Mucosa of descending colon (tissue), 3 donors: ENCODE data around the gene NKD1. TPM values are rescaled to one million over a fixed set of nuclear protein-coding genes. Genes with fewer than 3 reads are reported as not detected.

Experiments used
- ATAC-seq: fragments of 200-7000 bp; cut with Tn5 transposase; one replicate; pipeline ENCODE4 v1.9.1; 2020; ENCODE audit warnings: mild to moderate bottlenecking, moderate library complexity
- DNase-seq, 3 donors: peaks; one replicate each; pipeline ENCODE4 v3.0.0-alpha.2; 2020
- H3K36me3 ChIP-seq: fragments of 200-600 bp; one replicate; pipeline ENCODE4 v1.8.0; 2021; ENCODE audit warnings: low read depth, mild to moderate bottlenecking
- H3K4me1 ChIP-seq: fragments of 200-600 bp; one replicate; pipeline ENCODE4 v1.8.0; 2021; ENCODE audit warnings: low read depth, mild to moderate bottlenecking
- H3K4me3 ChIP-seq: fragments of 200-600 bp; one replicate; pipeline ENCODE4 v1.8.0; 2021; ENCODE audit warnings: mild to moderate bottlenecking
- H3K9me3 ChIP-seq: fragments of 200-600 bp; one replicate; pipeline ENCODE4 v1.8.0; 2021; ENCODE audit warnings: mild to moderate bottlenecking
- CTCF ChIP-seq: fragments of 200-600 bp; IDR thresholded peaks from one replicate; pipeline ENCODE4 v1.8.0; 2022; ENCODE audit warnings: antibody characterized with exemption, mild to moderate bottlenecking
- intact Hi-C, 2 donors: fragments of 100-400 bp; cut with DNase I in 1 of 2; cut with micrococcal nuclease in 1 of 2; formaldehyde crosslinking; loops; one replicate each; pipeline versions ENCODE4 v1.11.0 to v1.11.1; 2022; cut with DNase I, micrococcal nuclease
- total RNA-seq, 3 donors: library from RNA; stranded (reverse); fragmentation: NEBNext Ultra II Directional in 2 of 3; extraction: Animal tissue kit (Norgen Biotek cat#: 25700) in 2 of 3; gene quantifications; one replicate each; pipeline versions ENCODE4 v1.2.1 to v1.2.4, GENCODE V29; 2021 to 2023
- donor health status: DM: no; HTN: no; CAD: no; lungs with moderate emphysema.
- donor health status: DM: no; HTN: no; CAD: no.
- donor health status: DM: no; HTN: yes; CAD: no.

Gene NKD1
- total RNA-seq, 3 donors from 2014 or later, result 1.6 to 28.0 (median 3.2) TPM

DNA sequence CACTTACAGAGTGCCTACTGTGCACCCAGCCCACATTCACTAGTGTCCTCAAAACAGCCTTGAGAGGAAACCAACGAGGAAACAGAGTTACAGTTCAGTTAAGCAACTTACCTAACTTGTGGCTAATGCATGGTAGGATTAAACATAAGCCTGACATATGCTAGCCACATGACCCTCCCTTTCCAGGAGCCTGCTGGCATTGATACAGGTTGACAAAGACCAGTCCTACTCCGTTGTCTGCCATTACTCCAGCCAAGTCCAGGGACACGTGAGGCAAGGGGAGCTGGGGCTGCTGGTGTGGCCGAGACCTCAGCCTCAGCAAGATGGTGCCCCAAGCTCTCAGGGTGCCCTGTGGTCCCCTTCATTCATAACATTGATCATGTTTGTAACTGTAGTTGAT is 95.0 kb downstream of the NKD1 start:
- H3K4me1 ChIP-seq, result no peaks in the 10 kb centered on the region
- H3K9me3 ChIP-seq, result no peaks in the 10 kb centered on the region
- no peak for TF ChIP-seq CTCF
- no peaks in the 10 kb centered on the region for H3K36me3 ChIP-seq
- ATAC-seq (no peak), DNase-seq (no peak)
- intact Hi-C loops, result no loop called here
- no peak overlapping the region for H3K4me3 ChIP-seq

DNA sequence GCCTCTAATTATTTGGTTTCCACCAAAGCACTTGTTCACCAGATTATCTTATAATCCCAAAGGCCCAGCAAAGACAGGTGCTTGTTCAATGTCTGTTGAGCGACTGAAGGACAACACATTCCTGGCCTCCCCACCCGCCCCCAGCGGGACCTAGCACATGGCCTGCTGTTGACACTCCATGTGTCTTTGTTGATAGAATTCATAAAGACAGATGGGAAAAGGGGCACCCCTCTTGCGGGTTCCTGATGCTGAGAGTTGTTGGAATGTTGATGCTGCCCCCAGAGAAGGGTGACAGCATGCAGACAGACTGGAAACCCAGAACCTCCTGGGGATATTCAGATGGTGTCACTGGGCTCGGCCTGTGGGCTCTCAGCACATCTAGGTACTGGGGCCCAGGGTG is 96.0 kb downstream of the NKD1 start:
- no peaks in the 10 kb centered on the region for H3K4me1 ChIP-seq
- H3K9me3 ChIP-seq, result no peaks in the 10 kb centered on the region
- intact Hi-C loops, result no loop called here
- no peak for DNase-seq
- H3K36me3 ChIP-seq, result no peaks in the 10 kb centered on the region
- no peak for TF ChIP-seq CTCF
- ATAC-seq, result no peak
- H3K4me3 ChIP-seq, result no peak overlapping the region

GRCh38 chr16:50644729-50645128 is 96.5 kb downstream of the NKD1 start:
- Histone ChIP-seq H3K36me3 (no peaks in the 10 kb centered on the region), H3K9me3 (no peaks in the 10 kb centered on the region), H3K4me1 (no peaks in the 10 kb centered on the region), H3K4me3 (no peak overlapping the region)
- ATAC-seq (peak; percentile 22), DNase-seq (peak in 1 of 3 donors; percentile 24)
- no peak for TF ChIP-seq CTCF
- intact Hi-C loops, result no loop called here

DNA sequence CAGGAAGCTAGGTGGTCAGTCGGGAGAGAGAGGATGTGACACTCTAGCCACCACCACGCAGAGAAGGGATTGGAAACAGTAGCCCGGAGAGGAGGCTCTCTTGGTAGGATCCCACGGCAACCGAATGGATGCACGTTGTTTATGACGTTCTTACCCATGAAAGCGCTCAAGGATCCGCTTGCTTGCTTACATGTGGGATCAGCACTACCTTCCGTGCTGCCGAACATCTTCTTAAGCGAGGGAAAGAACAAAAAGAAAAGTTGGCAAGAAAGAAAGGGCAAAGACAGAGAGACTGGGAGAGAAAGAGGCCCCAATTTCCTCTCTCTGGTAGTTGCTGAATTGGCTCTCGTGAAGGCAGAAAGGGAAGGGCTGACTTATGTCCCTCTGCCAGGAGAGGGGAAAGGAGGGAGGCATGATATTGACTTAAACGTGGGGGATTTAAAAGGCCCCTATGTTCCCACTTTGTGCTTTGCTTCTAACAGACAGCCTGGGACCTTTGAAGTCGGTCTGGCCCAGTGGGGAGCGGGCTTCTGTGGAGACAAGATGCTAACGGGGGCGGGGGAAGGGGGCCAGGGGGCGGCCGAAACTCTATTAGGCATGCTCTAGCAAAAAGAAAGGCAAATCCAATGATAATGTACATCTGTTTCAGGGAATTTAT is 97.5 kb downstream of the NKD1 start:
- TF ChIP-seq CTCF, result no peak
- H3K36me3 ChIP-seq, result no peaks in the 10 kb centered on the region
- H3K4me1 ChIP-seq, result no peaks in the 10 kb centered on the region
- intact Hi-C loops, result no loop called here
- no peak overlapping the region for H3K4me3 ChIP-seq
- DNase-seq (no peak), ATAC-seq (no peak)
- no peaks in the 10 kb centered on the region for H3K9me3 ChIP-seq

GRCh38 chr16:50646345-50646744 is 98.1 kb downstream of the NKD1 start:
- H3K4me1 ChIP-seq, result no peaks in the 10 kb centered on the region
- ATAC-seq (no peak), DNase-seq (no peak)
- intact Hi-C loops, result no loop called here
- no peaks in the 10 kb centered on the region for H3K36me3 ChIP-seq
- no peaks in the 10 kb centered on the region for H3K9me3 ChIP-seq
- TF ChIP-seq CTCF, result no peak
- H3K4me3 ChIP-seq, result no peak overlapping the region
